Activated T-helper 9 cell treated with anti-CD3 and anti-CD28 coated beads, Interleukin-2, amount 50 U/mL, for 16 hours (primary cell): ENCODE measurements around the gene SS18L1.

ENCODE experiments used
- DNase-seq: peaks from one replicate; pipeline ENCODE4 v3.0.0-alpha.2; 2020; ENCODE audit warnings: low read depth

SS18L1 gene

DNA sequence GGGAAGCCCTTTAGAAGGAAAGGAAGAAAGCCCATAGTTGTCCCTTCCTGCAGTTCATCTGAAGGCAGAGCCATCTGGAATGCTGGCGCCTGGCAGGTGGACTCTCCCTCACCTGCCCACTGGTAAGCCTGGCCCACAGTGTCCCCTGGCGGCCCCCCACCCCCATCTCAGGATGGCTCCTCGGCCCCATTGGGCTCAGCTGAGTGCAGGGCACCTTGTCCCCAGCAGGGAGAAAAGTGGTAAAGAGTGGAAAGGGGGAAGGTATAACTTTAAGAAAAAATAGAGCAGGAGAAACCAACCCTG lies 12.6 kb downstream of the SS18L1 start:
- DNase-seq = no peak

DNA sequence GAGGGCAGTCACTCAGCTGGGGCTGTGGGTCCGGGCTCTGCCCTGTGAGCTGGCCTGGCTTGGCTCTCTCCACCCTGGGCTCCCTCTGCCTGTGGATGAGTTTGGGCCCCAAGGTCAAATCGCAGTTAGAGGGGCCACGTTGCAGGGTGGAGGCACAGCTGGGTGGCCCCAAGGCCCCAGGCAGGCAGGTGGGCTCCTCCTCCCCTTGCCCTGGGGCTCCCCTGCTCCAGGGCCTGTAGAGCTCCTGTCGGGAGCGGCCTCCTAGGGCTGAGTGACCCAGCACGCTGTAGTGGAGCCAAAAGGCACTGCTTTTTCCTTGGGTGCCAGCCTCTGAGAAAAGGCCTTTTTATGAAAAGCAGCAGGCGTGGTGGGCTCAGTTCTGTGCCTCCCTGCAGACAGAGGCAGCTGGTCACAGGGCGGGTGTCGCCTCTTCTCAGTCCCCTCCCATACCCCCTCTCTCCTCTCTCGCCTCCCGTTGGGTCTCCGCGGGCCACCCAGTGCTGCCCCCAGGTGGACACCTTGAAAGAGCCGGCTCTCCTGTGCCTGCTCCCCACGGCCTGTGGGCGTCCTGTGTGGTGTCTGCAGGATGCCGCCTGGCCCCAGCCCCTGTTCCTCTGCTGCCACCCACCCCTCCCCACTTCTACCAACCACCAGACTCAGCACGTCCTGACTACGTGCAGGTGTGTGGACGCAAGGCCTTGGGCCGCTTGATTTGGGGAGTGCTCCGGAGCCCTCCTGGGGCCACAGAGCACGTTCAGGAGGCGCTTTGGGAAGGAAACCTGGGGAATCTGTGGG lies 13.2 kb downstream of the SS18L1 start:
- peak; percentile 59 for DNase-seq

DNA sequence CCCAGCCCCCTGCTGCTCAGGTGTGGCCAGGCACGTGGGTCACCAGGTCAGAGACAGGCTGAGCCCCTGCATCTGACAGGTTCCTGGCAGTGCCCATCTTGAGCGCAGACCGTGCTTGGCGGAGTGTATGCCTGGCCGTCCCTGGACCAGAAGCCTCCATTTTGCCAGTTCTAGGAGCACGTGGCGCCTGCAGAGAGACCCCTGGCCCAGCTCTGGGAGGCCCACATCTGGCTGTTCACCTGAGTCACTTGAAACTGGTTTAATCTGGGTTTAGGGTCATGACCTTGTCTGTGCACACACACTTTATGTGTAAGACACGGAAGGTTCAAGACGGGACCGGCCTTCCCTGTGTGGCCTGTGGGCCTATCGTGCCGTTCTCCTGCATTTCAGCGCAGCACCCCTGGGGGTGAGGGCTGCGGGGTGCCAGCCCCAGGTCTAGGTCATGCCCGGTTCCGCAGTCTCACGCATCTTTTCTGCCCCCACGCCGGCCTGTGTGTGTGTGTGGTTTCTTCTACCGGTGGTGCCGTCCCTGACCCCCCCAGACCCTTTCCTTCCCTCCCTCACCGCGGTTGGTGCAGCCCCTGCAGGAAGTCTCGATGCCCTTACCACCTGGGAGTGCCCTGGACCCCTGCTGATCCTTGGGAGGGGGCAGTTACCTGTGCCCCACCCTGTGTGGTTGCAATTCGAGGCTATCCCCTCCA lies 14.0 kb downstream of the SS18L1 start:
- DNase-seq = no peak

DNA sequence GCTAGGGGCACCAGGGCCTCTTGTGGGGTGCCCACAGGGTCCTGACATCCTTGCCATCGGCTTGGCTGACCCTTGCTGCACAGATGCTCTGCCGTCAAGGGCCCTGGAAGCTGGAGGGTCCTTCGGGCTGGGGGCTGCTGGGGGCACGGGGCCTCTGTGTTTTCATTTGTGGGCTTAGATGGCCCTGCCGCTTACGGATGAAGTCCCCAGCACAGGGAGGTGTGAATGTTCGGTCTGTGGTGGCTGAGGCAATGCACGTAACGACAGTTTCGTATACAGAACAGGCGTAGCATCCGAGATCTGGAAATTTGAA lies 14.5 kb downstream of the SS18L1 start:
- DNase-seq = no peak

DNA sequence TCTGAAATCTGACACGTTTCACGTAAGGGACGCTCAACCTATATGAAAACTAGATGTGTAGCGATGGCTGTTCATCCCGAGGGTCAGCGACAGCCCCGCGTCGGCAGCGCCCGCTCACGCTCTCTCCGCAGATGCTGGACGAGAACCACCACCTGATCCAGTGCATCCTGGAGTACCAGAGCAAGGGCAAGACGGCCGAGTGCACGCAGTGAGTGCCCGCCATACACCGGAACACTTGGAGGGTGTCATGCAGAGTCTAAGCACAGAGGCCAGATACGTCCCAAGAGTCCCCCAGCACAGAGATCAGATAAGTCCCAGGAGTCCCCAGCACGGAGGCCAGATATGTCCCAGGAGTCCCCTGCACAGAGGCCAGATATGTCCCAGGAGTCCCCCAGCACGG lies 15.0 kb downstream of the SS18L1 start:
- no peak for DNase-seq

DNA sequence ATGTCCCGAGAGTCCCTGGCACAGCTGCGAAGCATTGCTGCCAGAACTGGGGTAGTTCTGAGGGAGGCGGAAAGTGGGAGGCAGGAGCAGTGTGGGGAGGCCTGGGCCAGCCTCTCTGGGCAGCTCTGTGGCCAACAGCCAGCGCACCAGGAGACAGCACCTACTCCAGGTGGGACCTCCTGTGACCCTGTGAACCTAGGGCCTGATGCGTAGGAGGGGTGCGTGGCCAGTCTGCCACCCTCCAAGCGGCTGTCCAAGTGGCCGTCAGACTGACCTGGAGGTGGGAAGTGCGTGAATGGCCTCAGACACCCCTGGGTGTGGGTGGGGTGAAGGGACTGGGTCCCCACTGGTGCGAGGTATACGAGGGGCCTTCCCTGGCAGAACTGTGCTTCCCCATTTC lies 15.5 kb downstream of the SS18L1 start:
- DNase-seq = no peak

DNA sequence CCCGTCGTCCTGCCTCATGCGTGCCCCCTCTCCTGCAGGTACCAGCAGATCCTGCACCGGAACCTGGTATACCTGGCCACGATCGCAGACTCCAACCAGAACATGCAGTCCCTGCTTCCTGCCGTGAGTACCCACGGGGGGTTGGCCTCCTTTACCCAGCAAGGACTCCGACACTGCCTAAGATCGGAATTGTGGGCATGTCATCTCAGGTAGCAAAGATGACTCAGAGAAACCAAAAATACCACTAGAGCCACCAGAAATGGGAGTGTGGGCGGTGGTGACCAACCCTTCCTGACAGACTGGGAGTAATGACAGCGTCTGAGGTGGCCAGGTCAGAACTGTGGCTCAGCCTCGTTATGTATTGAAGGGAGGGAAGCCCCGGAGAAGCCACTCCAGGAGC lies 16.3 kb downstream of the SS18L1 start:
- peak; percentile 59 for DNase-seq

DNA sequence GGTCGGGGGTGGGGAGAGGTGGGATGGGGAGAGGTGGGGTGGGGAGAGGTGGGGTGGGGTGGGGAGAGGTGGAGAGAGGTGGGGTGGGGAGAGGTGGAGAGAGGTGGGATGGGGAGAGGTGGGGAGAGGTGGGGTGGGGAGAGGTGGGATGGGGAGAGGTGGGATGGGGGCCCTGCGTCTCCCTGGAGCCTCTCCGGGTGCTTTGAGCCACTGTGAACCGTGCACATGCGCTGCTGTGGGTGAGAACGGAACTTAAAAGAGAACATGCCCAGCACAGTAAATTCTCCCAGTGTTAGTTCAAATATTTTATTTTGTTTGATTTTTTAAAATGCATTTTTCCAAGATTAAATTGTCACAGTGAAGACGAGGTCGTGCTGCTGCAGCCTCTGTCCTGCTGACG lies 16.7 kb downstream of the SS18L1 start:
- DNase-seq = no peak

DNA sequence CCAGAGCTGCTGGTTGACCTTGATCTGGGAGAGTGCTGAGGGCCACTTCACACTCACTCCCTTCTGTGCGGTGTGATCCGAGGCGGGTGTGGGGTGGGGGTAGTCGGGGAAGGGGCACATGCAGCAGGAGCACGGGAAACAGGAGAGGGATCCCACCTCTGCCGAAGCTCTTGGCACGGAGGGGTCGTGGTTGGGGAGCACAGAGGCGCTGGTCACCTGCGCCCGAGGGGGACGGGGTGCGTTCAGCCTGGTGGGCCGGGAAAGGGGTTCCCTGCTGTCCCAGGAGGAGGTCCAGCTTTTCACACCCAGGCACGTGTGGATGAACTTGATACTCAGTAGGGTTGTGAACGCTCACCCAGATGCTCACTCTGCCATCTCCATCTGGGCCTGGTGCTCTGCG lies 17.3 kb downstream of the SS18L1 start:
- DNase-seq = no peak

DNA sequence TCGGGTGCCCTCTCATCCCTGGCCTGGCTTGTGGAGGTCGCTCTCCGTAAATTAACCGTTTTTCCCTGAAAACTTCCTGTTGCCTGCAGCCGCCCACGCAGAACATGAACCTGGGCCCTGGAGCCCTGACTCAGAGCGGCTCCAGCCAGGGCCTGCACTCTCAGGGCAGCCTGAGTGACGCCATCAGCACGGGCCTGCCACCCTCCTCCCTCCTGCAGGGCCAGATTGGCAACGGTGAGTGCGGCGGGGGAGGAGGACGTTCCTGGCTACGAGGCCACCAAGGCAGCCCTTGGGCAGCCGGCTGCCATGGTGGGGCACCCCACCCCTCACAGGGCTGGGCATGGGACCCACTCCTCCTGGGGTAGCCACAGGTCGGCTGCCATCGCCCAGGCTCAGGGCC lies 17.8 kb downstream of the SS18L1 start:
- no peak for DNase-seq

DNA sequence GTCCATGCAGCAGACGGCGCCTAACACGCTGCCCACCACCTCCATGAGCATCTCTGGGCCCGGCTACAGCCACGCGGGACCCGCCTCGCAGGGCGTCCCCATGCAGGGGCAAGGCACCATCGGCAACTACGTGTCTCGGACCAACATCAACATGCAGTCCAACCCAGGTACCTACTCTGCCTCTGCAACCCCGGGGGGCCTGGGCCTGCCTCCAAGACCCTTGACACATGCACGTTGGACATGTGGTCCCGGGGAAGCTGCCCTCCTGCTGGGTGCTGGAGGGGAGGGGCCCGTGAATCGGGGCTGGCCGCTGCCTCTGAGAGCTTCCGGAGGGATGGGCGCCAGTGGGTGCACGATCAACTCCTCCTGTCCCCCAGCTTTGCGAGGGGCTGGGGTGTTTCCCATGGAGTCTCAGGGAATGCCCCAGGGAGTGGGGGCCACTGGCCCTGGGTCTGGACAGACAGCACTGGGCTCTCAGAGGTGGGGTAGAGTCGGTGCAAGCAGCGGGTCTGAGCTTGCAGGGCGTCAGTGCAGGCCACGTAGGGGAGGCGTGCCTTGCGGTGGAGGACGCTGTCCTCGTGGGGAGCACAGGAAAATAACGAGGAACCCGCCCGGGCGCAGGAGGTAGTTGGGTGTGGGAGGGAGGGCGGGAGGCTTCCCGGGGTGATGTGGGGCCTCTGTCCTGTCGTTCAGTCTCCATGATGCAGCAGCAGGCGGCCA lies 19.4 kb downstream of the SS18L1 start:
- no peak for DNase-seq

DNA sequence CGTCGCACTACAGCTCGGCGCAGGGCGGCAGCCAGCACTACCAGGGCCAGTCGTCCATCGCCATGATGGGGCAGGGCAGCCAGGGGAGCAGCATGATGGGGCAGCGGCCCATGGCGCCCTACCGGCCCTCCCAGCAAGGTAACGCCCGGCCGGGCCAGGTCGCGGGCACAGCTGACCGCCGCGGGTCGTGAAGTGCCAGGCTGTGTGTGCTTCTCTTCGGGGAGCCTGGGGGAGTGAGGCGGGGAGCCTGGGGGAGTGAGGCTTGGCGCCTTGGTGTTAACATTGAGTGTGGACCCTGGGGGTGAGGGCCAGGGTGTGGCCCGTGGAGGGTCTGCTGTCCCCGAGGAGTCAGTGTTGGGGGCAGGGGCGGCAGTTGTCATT lies 19.9 kb downstream of the SS18L1 start:
- no peak for DNase-seq

DNA sequence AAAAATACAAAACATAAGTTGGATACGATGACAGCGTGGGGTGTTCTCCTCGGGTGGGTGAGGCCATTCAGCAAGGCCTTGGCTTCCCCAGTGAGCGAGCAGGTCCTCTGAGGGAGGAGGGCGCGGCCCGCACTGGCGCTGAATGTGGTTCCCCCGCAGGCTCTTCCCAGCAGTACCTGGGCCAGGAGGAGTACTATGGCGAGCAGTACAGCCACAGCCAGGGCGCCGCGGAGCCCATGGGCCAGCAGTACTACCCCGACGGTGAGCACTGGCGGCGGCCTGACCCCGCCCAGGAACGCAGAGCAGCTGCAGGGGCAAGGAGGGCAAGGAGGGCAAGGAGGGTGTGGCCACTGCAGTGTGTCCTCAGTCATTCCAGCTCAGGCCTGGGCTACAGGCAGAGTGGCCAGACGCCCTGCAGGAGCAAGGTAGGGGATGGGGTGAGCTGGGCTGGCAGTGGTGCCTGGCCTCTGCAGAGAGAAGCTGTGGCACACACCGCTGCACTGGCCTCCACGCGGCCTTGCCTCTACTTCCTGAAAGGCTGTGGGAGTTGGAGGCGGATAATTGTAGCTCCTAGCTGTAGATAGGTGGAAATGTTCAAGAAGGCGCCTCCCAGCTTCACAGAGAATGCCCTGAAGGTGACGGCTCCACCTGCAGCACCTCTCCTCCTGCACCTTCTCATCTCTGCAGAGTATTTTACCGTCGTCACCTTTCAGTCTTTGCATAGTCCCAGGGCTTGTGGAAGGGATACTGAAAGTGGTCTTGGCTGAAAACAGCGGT lies 20.6 kb downstream of the SS18L1 start:
- DNase-seq = no peak

DNA sequence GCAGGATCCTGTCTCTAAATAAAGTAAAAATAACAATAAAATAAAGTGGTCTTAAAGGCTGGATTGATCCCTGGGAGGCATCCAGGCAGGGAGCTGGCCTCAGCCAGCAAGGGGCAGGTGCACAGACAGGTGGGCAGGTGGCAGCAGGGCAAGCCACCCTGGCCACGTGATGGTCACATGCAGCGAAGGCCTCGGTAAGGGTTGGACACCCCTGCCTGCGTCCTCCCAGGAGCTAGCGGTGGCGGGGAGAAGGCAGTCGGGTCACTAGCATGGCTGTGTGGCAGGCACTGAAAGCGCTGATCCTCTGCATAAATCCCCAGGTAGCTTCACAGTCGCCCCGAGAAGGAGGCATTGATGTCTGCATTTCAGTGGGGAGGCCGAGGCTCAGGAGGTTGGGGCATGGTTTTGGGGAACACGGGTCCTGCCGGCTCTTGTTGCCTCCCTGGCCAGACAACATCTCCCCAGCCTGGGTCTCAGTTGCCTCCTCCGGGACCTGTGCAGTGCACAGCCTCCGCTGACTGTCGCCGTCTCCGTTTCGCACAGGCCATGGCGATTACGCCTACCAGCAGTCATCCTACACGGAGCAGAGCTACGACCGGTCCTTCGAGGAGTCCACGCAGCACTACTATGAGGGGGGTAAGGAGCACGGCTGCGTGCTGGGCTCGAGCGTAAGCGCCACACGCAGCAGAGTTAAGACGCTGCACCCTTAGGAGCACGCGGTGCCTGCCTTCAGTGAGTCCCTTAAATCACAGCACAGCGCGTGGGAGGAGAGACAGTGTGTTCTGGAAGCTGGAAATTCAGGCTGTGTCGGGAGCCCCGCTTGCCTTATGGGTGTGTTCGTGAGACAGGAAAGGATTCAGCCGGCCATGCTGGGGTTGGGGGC lies 21.6 kb downstream of the SS18L1 start:
- DNase-seq = no peak

DNA sequence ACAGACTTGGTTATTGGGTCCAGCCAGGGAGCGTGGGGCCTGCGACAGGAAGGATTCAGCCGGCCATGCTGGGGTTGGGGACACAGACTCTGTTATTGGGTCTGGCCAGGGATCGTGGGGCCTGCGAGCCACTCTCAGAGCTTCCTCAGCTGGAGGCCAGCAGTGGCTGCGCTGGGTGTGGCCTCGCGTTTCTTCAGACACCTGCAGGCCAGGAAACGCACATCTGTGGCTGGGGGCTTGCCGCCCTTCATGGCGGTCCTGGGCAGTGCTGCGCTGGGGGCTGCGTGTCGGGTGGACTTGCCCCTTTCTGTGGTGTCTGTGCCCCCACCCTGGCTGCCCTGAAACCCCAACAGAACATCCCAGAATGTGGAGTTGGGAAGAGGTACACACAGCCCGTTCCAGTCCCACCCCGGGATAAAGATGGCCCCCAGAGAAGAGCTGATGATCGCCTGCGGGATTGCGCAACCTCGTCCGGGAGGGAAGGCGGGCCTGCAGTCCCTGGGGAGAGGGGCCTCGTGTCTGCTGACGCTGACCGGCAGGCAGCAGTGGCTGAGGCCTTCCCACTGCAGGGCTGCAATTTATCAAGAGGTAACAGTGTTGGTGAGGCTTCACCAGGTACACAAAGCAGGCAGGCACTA lies 22.3 kb downstream of the SS18L1 start:
- no peak for DNase-seq

DNA sequence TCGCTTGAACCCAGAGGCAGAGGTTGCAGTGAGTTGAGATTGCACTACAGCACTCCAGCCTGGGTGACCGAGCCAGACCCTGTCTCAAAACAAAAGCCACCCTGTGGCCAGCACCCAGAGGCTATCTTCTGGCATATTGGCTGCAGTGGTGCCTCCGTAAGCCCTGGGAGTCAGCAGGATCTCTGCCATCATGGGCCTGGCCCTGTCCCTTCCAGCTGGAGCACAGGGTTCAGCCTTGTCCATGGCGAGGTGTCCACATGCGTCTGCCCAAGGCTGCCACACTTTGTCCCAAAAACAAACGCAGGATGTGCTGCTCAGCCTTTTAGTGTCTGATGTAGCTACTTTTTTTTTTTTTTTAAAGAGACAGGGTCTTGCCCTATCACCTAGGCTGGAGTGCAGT lies 23.9 kb downstream of the SS18L1 start:
- no peak for DNase-seq

DNA sequence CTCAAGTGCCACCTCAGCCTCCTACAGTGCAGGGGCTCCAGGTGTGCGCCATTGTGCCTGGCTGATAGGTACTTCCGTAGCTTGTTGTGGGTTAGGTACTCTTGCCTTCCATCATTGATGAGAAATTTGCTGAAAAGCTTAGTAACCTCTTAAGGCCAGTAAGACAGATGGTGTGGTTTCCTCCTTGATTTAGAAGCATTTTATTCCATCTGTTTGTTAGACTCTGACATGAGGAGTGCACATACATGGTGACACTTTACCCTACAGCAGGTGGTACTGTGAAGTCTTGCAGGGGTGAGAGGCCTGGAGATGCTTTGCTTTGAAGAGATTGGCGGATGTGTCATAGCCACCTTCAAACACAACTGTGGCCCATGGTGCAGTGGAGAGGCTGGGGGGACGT lies 24.5 kb downstream of the SS18L1 start:
- no peak for DNase-seq

DNA sequence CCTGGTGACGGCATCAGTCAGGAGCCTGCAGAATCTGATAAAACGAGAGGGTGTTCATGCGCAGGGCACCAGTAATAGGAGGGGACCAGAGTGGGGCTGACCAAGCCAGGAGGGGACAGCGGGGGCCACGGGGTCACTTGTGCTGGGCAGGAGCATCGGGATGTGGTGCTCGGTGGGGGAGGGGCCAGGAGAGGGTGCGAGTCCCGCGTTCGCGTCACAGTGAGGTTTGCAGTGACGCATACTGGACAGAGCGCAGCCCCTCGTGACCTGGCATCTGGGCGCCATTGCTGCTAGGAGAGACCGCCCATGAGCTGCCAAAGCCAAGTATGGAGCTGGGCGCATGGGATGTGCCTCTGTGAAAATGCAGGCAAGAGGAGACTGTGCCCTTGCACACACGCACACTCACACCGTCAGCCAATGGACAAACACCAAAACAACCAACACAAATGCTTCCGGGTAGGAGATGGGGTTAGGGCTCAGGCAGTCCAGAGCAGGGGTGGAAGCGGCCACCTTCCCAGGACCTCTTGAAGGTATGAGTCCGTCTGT lies 25.4 kb downstream of the SS18L1 start:
- no peak for DNase-seq

DNA sequence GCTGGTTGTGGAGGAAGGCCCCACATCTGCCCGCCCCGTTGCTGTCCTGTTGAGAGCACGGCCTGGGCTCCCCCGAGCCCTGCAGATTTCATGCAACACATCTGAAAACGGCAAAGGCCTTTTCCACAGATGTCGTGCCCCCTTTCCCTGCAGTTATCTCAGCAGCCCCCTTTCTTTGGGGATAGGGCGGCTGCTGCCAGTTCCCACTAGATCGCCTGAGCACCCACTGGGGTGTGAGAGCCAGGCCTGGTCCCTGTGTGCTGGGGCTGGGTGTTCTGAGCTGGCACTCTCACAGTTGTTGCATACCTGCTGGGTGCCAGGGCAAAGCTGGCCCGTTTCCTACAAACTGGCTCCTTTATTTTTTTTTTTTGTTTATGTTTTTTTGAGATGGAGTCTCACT lies 27.0 kb downstream of the SS18L1 start:
- no peak for DNase-seq

DNA sequence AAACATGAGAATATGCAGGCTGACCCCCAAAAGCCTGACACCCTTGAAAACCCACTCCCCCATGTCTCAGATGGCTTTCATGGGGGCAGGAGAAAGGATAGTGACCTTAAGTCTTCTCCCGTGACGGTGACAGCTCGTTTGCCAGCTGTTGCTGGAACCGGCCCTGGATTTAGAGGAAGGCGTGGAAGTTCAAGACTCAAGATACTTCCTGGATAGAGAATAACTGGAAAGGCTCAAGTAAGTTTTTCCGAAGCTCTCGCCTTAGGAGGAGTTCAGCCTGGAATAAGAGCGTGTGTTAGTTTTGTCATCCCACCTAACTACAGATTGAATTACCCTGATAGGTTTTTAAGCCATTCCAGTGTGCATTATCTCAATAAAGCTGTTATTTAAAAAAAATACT lies 27.7 kb downstream of the SS18L1 start:
- no peak for DNase-seq

DNA sequence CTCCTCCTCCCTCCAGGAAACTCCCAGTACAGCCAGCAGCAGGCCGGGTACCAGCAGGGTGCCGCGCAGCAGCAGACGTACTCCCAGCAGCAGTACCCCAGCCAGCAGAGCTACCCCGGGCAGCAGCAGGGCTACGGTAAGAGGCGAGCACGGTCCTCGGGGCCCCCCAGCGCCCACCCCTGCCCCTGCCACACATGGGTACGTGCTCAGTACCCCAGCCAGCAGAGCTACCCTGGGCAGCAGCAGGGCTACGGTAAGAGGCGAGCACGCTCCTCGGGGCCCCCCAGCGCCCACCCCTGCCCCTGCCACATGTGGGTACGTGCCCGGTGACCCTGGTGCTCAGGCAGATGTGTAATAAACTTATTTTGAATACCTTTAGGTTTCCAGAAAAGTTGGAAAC lies 29.1 kb downstream of the SS18L1 start:
- DNase-seq = no peak
